Measurements from ENCODE around the gene ANXA11.
"Not testable (repeated sequence)": the region's sequence is repeated elsewhere in the genome, so short reads cannot be mapped to it uniquely, and the experiment has no call there.

DNA sequence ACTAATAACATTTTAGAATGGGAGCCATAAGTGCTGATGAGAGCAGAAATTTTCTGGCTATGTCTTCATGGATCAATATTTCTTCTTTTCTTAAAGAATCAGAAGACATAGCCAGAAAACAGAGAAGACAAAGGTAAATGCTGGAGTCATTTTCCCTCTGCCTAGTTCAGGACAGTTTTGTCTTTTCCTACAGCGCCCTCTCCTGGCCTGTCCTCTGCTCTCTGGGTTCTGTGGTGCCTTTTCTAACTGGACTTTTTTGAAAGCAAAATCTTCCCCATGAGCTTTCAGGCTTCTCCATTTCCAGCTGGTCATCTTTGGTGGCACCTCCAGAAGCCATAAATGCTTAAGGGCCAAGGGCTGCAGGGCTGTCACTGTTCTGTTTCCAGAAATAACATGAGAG lies 45.1 kb upstream of the ANXA11 start:
- TF ChIP-seq, protein P1, sequence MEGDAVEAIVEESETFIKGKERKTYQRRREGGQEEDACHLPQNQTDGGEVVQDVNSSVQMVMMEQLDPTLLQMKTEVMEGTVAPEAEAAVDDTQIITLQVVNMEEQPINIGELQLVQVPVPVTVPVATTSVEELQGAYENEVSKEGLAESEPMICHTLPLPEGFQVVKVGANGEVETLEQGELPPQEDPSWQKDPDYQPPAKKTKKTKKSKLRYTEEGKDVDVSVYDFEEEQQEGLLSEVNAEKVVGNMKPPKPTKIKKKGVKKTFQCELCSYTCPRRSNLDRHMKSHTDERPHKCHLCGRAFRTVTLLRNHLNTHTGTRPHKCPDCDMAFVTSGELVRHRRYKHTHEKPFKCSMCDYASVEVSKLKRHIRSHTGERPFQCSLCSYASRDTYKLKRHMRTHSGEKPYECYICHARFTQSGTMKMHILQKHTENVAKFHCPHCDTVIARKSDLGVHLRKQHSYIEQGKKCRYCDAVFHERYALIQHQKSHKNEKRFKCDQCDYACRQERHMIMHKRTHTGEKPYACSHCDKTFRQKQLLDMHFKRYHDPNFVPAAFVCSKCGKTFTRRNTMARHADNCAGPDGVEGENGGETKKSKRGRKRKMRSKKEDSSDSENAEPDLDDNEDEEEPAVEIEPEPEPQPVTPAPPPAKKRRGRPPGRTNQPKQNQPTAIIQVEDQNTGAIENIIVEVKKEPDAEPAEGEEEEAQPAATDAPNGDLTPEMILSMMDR (IDR thresholded peaks at IDR 0.05) = not testable (repeated sequence)
- TF ChIP-seq POLR2A (IDR thresholded peaks at IDR 0.05) = not testable (repeated sequence)

All from thyroid gland (tissue), 4 donors.